ENCODE data around the gene ARL8B. TPM values are rescaled to one million over a fixed set of nuclear protein-coding genes. Genes with fewer than 3 reads are reported as not detected.
A peak's percentile ranks its signal among the peaks of the same experiment; 100 is the strongest.
"Not testable (repeated sequence)": the region's sequence is repeated elsewhere in the genome, so short reads cannot be mapped to it uniquely, and the experiment has no call there.

Gene ARL8B
- total RNA-seq, 1 donor from 2014 or later = 66.7 TPM

GRCh38 chr3:5172018-5172417 lies 49.9 kb downstream of the ARL8B start:
- peaks cover 12% of the 10 kb centered on the region for H3K4me1 ChIP-seq
- H3K4me3 ChIP-seq = no peak overlapping the region
- DNase-seq = no peak
- H3K9me3 ChIP-seq (replicated peaks) = no peaks in the 10 kb centered on the region
- TF ChIP-seq CTCF (IDR thresholded peaks at IDR 0.05; ENCODE audit: borderline replicate concordance) = no peak
- H3K27me3 ChIP-seq (ENCODE audit: low read depth) = no peaks in the 10 kb centered on the region
- H3K27ac ChIP-seq (replicated peaks) = no peak overlapping the region
- intact Hi-C loops (cut with micrococcal nuclease) = no loop called here
- H3K36me3 ChIP-seq = peaks cover 60% of the 10 kb centered on the region

GRCh38 chr3:5179036-5179435 lies 56.9 kb downstream of the ARL8B start:
- H3K27ac ChIP-seq (replicated peaks); DNase-seq; intact Hi-C loops (cut with micrococcal nuclease); H3K27me3 ChIP-seq (ENCODE audit: low read depth); H3K4me3 ChIP-seq; H3K9me3 ChIP-seq (replicated peaks): not testable (repeated sequence)
- Histone ChIP-seq H3K36me3 (peaks cover 76% of the 10 kb centered on the region), H3K4me1 (peaks cover 14% of the 10 kb centered on the region)

GRCh38 chr3:5181469-5182141 lies 59.5 kb downstream of the ARL8B start:
- Histone ChIP-seq H3K4me3 (no peak overlapping the region), H3K27me3 (ENCODE audit: low read depth) (no peaks in the 10 kb centered on the region), H3K36me3 (peaks cover 54% of the 10 kb centered on the region), H3K9me3 (replicated peaks) (no peaks in the 10 kb centered on the region), H3K27ac (replicated peaks) (no peak overlapping the region), H3K4me1 (peaks cover 30% of the 10 kb centered on the region)
- intact Hi-C loops (cut with micrococcal nuclease) = no loop called here
- TF ChIP-seq CTCF (IDR thresholded peaks at IDR 0.05; ENCODE audit: borderline replicate concordance) = no peak
- no peak for DNase-seq

- DNase-seq; H3K9me3 ChIP-seq (replicated peaks); H3K27me3 ChIP-seq (ENCODE audit: low read depth); intact Hi-C loops (cut with micrococcal nuclease); H3K4me3 ChIP-seq: not testable (repeated sequence)
- peak overlapping the region; percentile 65 for H3K27ac ChIP-seq (replicated peaks)
- peaks cover 41% of the 10 kb centered on the region for H3K4me1 ChIP-seq
- peaks cover 37% of the 10 kb centered on the region for H3K36me3 ChIP-seq
Observed at GRCh38 chr3:5183714-5184113, 61.6 kb downstream of the ARL8B start.

GRCh38 chr3:5184499-5184898 lies 62.4 kb downstream of the ARL8B start:
- intact Hi-C loops (cut with micrococcal nuclease) = no loop called here
- TF ChIP-seq CTCF (IDR thresholded peaks at IDR 0.05; ENCODE audit: borderline replicate concordance) = no peak
- no peaks in the 10 kb centered on the region for H3K9me3 ChIP-seq (replicated peaks)
- H3K36me3 ChIP-seq = peaks cover 29% of the 10 kb centered on the region
- H3K27me3 ChIP-seq (ENCODE audit: low read depth) = no peaks in the 10 kb centered on the region
- H3K4me3 ChIP-seq = no peak overlapping the region
- peaks cover 49% of the 10 kb centered on the region for H3K4me1 ChIP-seq
- H3K27ac ChIP-seq (replicated peaks) = peak overlapping the region; percentile 65
- no peak for DNase-seq

- Histone ChIP-seq H3K27me3 (ENCODE audit: low read depth) (no peaks in the 10 kb centered on the region), H3K36me3 (peaks cover 22% of the 10 kb centered on the region), H3K27ac (replicated peaks) (no peak overlapping the region), H3K9me3 (replicated peaks) (no peaks in the 10 kb centered on the region), H3K4me3 (no peak overlapping the region), H3K4me1 (peaks cover 56% of the 10 kb centered on the region)
- TF ChIP-seq CTCF (IDR thresholded peaks at IDR 0.05; ENCODE audit: borderline replicate concordance) = no peak
- DNase-seq = no peak
- intact Hi-C loops (cut with micrococcal nuclease) = no loop called here
Observed at GRCh38 chr3:5185093-5185673, 63.1 kb downstream of the ARL8B start.

Data from left ventricle myocardium inferior (tissue), 1 donor.